ENCODE data around the gene RAPGEF4.
A peak's percentile ranks its signal among the peaks of the same experiment; 100 is the strongest.

The RAPGEF4 gene

DNA sequence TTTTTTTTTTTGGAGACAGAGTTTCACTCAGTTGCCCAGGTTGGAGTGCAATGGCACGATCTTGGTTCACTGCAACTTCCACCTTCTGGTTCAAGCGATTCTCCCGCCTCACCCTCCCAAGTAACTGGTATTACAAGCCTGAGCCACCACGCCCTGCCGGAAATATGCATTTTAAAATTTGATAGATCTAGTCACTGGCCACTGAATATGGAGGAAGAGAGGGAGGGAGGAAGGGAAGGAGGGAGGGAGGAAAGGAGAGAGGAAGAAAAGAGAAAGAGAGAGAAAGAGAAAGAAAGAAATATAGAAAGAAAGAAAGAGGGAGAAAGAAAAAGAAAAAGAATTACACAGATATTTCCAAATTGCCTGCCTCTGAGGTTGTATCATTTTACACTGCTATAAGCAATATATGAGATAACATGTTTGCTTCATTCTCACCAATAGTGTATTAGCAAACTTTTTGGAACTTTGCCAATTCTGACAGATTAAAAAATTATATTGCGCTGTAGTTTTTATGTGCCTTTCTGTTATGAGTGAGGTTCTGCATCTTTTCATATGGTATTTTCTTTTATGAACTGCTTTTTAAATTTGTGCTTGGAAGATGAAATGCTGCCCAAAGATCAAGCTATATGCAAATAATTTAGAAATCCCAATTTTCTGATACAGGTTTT is 178.8 kb downstream of the RAPGEF4 start:
- DNase-seq: no peak

DNA sequence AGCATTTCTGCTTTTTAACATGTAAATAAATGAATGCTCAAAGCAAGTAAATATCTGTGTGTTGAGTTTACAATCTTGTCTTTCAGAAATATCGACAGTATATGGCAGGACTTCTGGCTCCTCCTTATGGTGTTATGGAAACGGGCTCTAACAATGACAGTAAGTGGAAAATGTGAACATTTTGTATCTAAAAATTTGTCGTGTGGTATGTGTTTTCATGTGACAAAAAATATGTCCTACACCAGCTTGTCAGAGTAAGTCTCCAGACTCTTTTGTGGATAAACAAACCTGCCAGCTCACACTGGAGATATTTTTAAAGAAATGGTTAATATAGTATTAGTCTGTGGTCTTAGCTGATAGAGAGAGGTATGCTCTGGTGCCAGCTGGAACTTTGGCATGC is 182.1 kb downstream of the RAPGEF4 start:
- DNase-seq: no peak

DNA sequence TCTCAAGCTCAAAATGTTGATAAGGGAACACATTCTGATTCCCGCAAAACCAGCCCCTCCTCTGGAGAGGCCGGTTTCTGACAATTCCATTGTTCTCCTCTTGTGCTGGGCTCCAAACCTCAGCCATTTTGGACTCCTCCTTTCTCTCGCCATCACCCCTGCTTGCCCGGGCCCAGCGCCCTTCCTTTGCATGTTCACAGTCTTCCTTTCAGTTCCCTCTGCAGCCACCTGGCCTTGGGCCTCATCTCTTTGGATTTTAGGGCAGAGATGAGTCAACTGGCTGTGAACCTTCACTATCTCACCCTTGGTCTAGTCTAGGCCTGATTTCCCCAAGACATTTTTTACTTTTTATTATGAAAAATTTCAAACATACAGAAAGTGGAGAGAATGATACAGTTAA is 184.1 kb downstream of the RAPGEF4 start:
- no peak for DNase-seq

DNA sequence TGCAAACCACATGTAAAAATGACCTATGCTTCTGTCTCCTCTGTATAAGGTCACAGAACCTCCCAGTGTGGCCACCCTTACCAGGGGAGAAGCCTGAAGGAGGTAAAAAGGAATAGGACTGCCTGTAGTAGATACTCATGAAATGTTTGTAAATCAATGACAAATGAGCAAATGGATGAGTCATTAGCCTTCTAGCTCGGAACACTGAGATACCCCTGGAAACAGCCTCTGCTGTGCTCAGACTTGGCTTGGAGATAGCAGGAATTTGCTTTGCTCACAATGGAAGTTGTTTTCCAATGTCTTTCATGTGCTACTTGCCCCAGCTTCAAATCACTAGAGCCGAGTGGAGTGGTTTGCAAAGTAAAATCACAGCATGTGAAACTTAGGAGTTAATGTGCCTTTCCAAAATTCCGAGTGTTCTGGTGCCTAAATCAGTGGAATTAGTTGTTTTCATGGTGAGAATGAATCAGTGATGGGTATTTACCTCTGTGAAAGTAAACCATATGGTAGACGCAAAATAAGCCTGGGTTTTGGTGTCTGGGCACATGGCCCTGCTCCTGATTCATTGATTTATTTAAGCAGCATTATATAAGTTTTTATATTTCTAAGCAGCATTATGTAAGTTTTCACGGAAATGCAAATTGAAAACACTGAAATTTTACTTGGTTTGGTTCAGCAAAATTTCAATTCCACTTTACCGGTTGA is 186.0 kb downstream of the RAPGEF4 start:
- DNase-seq: no peak

DNA sequence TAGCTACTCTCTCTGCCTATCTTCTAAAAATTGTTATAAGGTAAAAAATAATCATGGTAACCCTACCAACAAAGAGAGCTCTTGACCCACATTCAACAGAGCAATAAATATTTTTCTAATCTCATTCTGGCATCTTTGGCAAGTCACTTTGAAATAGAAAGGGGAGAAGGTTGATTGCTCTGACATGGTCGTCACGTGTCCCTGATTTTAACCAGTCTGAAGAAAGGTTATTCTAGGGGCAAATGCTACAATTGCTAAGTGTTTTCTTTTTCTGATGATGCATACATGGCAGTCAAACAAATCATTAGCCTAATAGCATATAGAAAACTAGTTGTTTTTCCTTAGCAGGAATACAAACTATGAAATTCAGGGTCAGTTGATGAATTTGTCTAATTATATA is 186.7 kb downstream of the RAPGEF4 start:
- DNase-seq: no peak

DNA sequence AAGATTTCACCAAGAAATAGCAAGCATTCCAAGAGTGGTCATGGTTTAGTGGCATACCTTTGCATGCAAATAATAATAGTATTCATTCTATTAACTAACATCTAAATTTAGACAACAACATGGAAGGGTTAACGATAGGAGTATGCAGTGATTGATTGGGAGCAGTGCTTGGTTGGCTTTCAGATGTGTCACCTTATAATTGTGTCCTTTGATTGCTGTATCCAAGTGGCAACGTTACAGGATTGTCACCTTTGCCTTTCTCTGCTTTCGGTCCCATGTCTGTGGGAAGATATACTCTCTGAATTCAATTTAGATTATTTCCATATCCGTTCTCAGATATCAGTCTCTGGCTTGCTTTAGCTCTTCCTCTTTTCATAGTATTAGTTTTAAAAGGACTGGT is 187.2 kb downstream of the RAPGEF4 start:
- DNase-seq: no peak

DNA sequence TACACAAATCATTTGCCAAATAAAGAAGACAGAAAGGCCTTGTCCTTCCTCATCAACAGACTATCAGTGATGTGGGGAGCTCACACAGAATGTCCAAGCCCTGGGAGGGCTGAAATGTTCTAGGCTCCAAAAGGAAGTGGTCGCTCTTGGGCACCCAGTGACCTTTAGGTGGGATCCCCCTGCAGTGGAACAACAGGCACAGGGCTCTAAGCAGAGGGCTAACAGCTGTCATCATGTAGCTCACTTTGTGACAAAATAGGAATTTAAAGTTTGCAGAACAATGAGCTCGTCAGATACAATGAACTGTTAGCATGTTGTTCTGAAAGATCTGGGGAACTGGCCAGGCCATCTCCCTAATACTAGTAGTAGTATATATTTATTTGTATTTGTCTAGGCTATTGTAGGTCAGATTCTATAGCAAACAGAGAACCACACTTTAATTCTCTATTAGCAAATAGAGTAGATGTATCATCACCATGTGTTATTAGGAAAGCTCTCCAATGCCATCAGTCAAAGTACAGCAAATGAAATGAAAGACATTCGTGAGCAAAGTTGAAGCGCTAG is 188.5 kb downstream of the RAPGEF4 start:
- no peak for DNase-seq

DNA sequence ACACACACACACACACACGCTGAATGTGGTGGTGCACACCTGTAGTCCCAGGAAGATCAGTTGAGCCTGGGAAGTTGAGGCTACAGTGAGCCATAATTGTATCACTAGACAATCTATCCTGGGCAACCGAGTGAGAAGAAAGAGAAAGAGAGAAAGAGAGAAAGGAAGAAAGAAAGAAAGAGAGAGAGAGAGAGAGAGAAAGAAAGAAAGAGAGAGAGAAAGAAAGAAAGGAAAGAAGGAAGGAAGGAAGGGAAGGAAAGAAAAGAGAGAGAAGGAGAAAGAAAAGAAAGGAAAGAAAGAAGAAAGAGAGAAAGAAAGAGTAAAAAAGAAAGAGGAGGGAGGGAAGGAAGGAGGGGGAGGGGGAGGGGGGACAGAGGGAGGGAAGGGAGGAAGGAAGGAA is 190.0 kb downstream of the RAPGEF4 start:
- DNase-seq: no peak

DNA sequence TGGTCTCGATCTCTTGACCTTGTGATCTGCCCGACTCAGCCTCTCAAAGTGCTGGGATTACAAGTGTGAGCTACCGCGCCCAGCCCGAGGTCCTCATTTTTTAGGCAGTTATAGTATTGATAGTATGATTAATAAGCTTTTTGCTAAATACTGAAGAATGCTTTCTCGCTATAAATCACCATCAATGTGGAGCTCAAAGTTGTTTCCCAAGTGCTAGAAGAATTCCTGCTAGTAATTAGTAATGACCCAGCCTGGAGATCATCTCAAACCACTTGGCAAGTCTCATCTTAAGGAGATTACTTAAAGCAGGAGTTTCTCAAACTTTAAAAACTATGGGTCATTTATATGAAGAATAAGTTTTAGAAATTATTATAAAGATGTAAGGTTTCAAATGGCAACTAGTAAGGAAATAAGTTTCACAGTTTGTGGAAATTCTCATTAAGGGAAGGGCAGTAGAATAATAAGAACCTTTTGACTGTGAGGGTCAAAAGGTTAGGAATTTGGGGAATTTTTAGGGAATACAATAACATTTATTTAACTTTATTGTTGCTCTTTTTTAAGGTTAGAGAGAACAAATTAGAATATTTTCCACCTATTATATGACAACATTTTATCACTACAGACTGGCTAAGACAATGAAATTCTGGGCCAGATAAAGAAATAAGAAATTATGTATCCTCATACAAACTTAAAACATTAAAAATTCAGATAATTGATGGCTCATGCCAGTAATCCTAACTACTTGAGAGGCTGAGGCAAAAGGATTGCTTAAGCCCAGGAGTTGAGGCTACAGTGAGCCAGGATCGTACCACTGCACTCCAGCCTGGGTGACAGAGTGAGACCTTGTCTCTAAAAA is 191.4 kb downstream of the RAPGEF4 start:
- DNase-seq: no peak

DNA sequence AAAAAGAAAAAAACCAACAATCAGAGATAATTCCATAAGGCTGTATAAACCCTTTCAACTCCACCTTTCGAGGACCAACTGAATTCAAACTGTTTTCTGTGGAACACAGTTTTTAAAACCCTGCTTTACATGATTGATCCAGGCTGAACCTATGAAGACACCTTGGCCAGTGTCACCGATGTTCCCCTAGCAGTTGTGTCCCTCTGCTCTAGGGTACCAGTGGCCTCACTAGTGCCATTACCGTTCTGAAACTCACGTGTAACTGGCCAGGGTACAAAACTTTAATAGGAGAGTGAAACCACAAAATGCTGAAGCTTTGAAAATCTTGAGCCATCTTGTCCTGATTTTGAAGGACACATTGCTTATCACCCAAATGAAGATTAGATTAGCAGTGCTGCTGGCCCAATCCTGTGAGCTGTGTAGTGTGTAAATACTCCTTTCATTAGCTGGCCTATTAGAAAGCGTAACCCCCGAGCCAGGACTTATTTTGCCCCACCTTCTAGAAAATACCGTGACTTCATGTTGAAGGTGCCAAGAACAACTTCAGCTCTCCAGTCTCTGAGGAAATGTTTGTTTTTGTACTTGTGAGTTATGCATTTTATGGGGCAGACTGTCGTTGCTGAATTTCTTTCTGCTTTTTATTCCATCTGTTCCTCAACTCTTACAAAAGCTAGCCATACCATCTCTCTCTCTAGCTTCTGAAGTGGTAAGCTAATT is 192.2 kb downstream of the RAPGEF4 start:
- no peak for DNase-seq

DNA sequence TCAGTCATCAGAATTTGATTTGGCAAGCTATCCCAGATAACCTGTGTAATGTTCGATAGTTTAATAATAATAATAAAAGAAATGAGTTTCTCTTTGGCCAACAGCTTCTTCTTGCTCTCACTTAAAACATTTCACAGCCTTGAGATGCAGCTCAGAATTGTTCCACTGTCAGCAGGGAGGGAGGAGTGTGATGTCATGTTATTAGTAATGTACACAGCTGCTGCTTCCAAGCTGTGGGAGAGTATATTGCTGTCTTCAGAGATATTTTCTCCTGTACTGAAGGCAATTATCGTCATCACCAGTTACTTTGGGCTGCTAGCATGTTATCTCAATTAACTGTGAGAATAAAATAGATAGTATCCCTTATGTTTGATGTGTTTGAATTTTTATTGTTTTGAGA is 193.1 kb downstream of the RAPGEF4 start:
- no peak for DNase-seq

DNA sequence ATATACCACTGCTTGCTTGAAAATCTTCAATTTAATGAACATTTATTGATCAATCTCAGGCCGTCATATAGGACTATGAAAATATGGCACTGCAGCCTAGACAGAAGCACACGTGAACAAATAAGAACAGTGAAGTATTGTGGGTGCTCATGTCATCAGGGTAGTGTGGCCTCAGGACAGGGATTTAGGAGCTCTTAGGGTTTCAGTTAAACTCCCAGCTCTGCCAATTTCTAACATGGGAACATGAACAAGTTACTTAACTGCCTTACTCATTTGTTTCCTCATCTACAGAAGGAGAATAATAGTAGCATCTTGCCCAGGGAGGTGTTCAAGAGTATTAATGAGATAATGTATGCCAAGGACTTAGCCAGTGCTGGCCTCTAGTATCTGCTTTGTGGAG is 194.0 kb downstream of the RAPGEF4 start:
- DNase-seq: no peak

DNA sequence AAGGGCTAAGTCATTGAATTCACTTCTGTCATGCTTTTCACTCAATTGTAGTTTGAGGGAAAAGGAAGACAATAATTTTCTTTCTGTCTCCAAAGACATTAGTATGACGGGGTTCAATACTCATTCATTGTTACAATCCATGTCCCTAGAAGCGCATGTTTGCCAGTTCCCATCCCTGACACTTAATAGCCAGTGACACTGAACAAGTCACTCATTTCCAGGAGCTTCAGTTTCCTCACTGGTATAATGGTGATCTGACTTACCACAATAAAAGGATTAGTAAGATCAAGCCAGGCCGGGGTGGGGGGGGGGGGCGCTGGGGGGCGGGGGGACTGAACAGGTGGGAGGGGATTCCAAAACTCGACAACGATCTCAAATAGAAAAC is 195.2 kb downstream of the RAPGEF4 start:
- DNase-seq: no peak

DNA sequence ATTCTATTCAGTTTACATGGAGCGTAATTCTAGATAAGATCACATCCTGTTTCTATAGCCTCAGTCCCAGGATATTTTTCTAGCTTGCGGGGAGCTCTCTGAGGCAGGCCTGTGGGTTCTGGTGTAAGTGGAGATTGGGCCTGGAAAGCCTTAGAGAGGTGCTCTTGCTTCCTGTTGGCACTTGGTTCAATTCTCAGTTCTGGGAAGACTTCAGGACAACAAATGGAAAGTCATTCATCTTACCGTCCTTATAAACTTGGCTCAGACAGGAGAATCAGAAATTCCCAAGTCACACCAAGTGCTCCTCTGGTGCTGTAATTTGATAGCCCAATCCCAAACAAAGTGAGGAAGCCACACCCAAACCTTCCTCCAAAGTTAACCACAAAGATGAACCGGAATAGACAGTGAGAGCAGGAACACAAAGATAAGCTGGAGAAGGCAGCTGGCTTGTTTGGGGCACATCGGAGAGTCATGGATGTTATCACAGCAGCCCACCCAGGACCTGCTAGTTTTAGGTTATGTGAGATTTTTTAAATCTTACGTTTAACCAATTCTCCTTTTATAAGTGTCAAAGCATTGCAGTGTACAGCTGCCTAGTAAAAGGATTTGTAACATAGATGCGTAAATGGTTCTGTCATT is 195.7 kb downstream of the RAPGEF4 start:
- no peak for DNase-seq

DNA sequence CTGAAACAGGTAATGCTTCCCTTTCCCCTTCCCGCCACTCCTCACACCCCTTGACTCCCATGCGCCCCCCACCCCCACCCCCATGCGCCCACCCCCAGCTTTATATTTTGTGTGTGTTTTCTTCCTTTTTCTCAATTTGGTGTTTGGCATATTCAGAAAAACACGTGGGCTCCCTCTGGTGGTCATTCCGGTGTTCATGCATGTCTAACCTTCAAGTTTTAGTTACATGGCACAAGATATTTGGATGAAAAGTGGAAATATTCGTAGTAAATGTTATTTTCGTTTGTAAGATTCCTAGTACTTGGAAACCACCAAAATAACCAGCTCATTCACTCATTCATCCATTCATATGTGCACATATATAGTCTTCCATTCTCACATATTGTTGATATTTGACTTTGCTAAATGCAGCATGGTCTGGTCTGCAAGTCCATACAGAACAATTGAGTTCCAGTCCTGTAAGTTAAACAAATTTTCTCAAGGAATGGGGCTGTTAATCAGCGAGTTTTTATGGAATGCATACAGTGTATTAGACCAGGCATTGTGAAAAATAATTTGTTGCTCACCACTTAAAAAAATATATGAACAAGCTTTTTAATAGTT is 196.4 kb downstream of the RAPGEF4 start:
- DNase-seq: peak; percentile 77

DNA sequence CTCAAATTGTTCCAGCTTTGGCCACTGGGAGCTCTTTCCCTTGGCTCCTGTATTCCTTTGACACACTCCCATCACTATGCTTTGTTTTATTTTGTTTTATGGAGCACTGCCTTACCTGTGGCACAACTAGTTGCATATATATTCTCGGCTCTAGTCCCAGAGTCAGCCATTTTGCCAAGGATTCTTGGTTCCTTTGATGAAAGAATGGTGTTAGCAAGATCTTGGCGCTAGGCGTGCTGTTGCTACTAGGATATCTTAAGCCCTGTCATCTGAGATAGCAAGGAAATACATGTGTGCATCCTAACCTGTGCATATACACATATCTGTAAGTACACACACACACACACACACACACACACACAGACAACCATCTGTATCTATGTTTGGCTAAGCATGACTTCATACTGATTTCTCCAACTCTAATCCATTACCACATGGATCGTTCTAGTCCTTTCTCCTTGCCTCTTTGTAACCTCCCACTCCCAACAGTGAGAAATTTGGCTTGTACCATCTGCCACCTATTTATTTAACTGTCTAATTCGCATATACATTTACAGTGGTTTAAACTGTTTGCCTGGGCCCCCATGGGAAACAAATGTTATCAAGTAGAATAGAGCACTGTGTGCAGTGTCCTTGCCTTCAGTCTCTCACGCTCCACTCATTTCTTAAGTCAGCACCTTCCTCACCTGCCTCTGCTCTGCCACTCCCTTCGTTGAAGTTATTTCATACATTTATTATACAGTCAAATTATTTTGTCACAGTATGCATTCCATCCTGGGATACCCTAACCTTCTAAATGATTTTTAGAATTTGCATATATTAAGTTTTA is 202.5 kb downstream of the RAPGEF4 start:
- no peak for DNase-seq

DNA sequence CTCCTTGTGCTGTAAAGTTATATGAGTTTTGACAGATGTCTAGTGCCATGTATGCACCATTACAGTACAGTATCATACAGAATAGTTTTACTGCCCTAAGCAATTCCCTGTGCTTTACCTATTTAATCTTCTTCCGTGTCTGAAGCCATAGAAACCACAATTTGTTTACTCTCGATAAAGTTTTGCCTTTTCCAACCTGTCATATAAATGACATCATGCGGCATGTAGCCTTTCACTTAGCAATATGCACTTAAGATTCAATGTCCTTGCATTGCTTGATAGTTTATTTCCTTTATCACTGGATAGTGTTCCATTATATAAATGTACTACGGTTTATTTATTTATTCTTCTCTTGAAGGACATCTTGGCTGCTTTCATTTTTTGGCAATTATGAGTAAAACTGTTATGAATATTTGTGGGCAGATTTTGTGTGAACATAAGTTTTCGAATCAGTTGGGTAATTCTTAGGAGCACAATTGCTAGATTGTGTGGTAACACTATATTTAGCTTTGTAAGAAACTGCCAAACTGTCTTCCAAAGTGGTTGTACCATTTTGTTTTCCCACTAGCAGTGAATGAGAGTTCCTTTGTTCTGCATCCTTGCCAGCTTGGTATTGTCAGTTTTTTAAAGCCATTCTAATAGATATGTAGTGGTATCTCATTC is 203.2 kb downstream of the RAPGEF4 start:
- no peak for DNase-seq

DNA sequence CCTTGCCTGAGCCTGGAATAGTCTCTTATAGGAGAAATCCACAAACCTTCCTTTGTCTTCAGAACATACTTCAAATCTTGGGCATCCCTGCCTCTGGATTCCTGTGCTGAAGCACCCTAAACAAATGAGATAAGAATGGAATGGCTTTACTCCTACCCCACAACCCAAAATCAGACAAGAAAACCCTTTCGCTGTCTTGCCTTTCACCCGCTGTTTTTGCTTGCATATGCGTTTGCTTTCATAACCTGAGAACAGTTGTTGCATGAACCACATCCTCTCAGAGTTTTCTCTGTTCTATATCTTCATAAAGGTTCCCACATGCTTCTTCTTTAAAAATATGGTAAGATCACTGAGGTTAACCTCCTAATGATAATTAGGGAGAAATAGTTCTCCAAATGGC is 207.9 kb downstream of the RAPGEF4 start:
- DNase-seq: no peak

DNA sequence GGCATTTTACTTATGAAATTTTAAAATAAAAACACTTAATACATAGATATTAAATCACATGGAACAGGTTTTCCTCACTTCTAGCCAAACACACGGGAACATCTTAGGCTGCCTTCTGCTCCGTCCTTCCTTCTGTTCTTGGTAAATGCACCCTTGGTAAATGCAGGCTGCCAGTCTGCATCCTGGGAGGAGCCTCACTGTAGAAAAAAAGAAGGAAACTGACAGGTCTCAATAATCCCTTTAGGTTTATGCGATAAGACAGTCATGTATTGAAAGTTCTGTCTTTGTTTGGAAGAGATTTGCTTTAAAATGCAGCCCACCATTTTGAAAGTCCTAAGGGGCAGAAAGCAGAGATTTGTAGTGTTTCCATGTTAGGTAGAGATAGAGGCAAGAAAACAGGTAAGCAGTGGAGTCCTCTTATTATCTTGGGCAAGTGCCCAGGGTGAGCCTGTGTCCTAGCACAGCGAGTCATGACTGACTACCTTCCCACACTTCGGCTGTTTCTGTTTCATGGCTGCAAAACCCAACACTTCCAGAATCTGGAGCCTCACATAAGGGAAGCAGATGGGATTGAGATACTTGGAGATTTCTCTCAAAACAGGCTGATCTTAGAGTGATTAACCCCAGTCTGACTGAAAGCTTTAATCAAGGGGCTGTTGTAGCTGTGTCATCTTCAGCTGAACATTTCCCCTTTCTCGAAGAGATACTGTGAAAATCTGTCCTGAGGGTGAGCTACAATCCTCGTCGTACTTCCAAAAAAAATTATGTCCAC is 208.6 kb downstream of the RAPGEF4 start:
- DNase-seq: no peak

Measured in CD4-positive, alpha-beta T cell treated with Interleukin-17A for 4 hours (primary cell).